Smooth muscle cell (in vitro differentiated cells): ENCODE data around the gene ARHGAP10. TPM values are rescaled to one million over a fixed set of nuclear protein-coding genes. Genes with fewer than 3 reads are reported as not detected.
A peak's percentile ranks its signal among the peaks of the same experiment; 100 is the strongest.

Experiments used
- DNase-seq: peaks from one replicate; lab custom pipeline; 2025; ENCODE audit not compliant: unreplicated experiment; lab: John Stamatoyannopoulos, UW
- H2AFZ ChIP-seq: fragments of 200-600 bp; sonication (generic); 2 replicates; pipeline ENCODE4 v1.6.0; 2016; ENCODE audit warnings: antibody characterized with exemption, low read depth, mild to moderate bottlenecking
- H3F3A ChIP-seq: fragments of 200-600 bp; sonication (generic); 2 replicates; pipeline ENCODE4 v1.6.0; 2017; ENCODE audit warnings: antibody characterized with exemption, low read depth
- H3K27ac ChIP-seq: fragments of 200-600 bp; sonication (generic); 2 replicates; pipeline ENCODE4 v1.5.1; 2016; ENCODE audit warnings: low read depth, mild to moderate bottlenecking
- H3K27me3 ChIP-seq: fragments of 200-600 bp; sonication (generic); 2 replicates; pipeline ENCODE4 v1.6.1; 2016; ENCODE audit warnings: low read depth, mild to moderate bottlenecking
- H3K36me3 ChIP-seq: fragments of 200-600 bp; sonication (generic); 2 replicates; pipeline ENCODE4 v1.5.1; 2016; ENCODE audit warnings: low read depth
- H3K4me1 ChIP-seq: fragments of 200-600 bp; sonication (generic); 2 replicates; pipeline ENCODE4 v1.5.1; 2016; ENCODE audit warnings: low read depth
- H3K4me2 ChIP-seq: fragments of 200-600 bp; sonication (generic); 2 replicates; pipeline ENCODE4 v1.6.0; 2016; ENCODE audit warnings: mild to moderate bottlenecking
- H3K4me3 ChIP-seq: fragments of 200-600 bp; sonication (generic); 2 replicates; pipeline ENCODE4 v1.5.1; 2016; ENCODE audit warnings: mild to moderate bottlenecking
- H3K79me2 ChIP-seq: fragments of 200-600 bp; sonication (generic); 2 replicates; pipeline ENCODE4 v1.6.0; 2016; ENCODE audit warnings: low read depth, mild to moderate bottlenecking
- H3K9ac ChIP-seq: fragments of 200-600 bp; sonication (generic); 2 replicates; pipeline ENCODE4 v1.6.0; 2016; ENCODE audit warnings: low read depth
- H3K9me3 ChIP-seq: fragments of 200-600 bp; sonication (generic); replicated peaks from 2 replicates; pipeline ENCODE4 v1.5.1; 2016; ENCODE audit warnings: low read depth
- H4K20me1 ChIP-seq: fragments of 200-600 bp; sonication (generic); 2 replicates; pipeline ENCODE4 v1.6.0; 2016; ENCODE audit warnings: low read depth
- CTCF ChIP-seq: fragments of 200-600 bp; sonication (generic); IDR thresholded peaks from 2 replicates; pipeline ENCODE4 v1.5.1; 2017; ENCODE audit warnings: borderline replicate concordance, mild to moderate bottlenecking, antibody characterized with exemption; ENCODE audit not compliant: insufficient read depth, poor library complexity, severe bottlenecking
- whole genome bisulfite sequencing: methylation state at CpG from one replicate; pipeline ENCODE4 v1.1.7; 2016; ENCODE audit warnings: low lambda C conversion rate; 5-methylcytosine and 5-hydroxymethylcytosine counted together
- polyA plus RNA-seq: library from polyadenylated mRNA; unstranded; fragments of >200 nt; fragmentation: Nextera tagmentation; extraction: Ambion mirVana; gene quantifications from 2 replicates; pipeline ENCODE4 v1.2.1, GENCODE V29; 2016
- total RNA-seq: library from RNA; depleted of rRNA; stranded (reverse); fragments of >200 nt; gene quantifications from 2 replicates; pipeline ENCODE4 v1.2.3, GENCODE V29; 2014

The ARHGAP10 gene
- total and polyA plus RNA-seq, 2 experiments from 2014 or later = 6.2 to 11.6 TPM

- 98% methylated on average over 7 of the region's 7 CpGs for WGBS
- Histone ChIP-seq H3K27ac (no peak overlapping the region), H4K20me1 (peaks cover 26% of the 10 kb centered on the region), H3K9ac (no peak overlapping the region), H3K36me3 (no peaks in the 10 kb centered on the region), H3K79me2 (peaks cover 8% of the 10 kb centered on the region), H3K4me3 (no peak overlapping the region), H3K4me1 (peaks cover 5% of the 10 kb centered on the region), H3K27me3 (no peaks in the 10 kb centered on the region), H3K9me3 (no peaks in the 10 kb centered on the region), H2AFZ (no peak overlapping the region), H3F3A (peaks cover 15% of the 10 kb centered on the region), H3K4me2 (no peak overlapping the region)
- DNase-seq = no peak
- no peak for TF ChIP-seq CTCF
These were observed 47.1 kb downstream of the ARHGAP10 start for GRCh38 chr4:147778942-147779341.

- H3K9ac ChIP-seq = no peak overlapping the region
- peaks cover 26% of the 10 kb centered on the region for H4K20me1 ChIP-seq
- H2AFZ ChIP-seq = no peak overlapping the region
- H3K4me3 ChIP-seq = no peak overlapping the region
- H3K4me1 ChIP-seq = peaks cover 5% of the 10 kb centered on the region
- no peaks in the 10 kb centered on the region for H3K9me3 ChIP-seq
- H3K27ac ChIP-seq = no peak overlapping the region
- H3K27me3 ChIP-seq = no peaks in the 10 kb centered on the region
- H3F3A ChIP-seq = peaks cover 10% of the 10 kb centered on the region
- no peak for DNase-seq
- no peak for TF ChIP-seq CTCF
- H3K4me2 ChIP-seq = no peak overlapping the region
- H3K36me3 ChIP-seq = no peaks in the 10 kb centered on the region
- peaks cover 8% of the 10 kb centered on the region for H3K79me2 ChIP-seq
These were observed 47.6 kb downstream of the ARHGAP10 start for GRCh38 chr4:147779451-147779850.

GRCh38 chr4:147780137-147780777, 48.4 kb downstream of the ARHGAP10 start:
- no peak for TF ChIP-seq CTCF
- peaks cover 4% of the 10 kb centered on the region for H3F3A ChIP-seq
- H3K4me1 ChIP-seq = peaks cover 5% of the 10 kb centered on the region
- H3K27me3 ChIP-seq = no peaks in the 10 kb centered on the region
- no peak overlapping the region for H3K27ac ChIP-seq
- no peak overlapping the region for H3K9ac ChIP-seq
- DNase-seq = no peak
- H3K4me2 ChIP-seq = no peak overlapping the region
- WGBS = 82% methylated on average over 7 of the region's 7 CpGs
- no peaks in the 10 kb centered on the region for H3K36me3 ChIP-seq
- peaks cover 8% of the 10 kb centered on the region for H3K79me2 ChIP-seq
- no peak overlapping the region for H3K4me3 ChIP-seq
- no peak overlapping the region for H2AFZ ChIP-seq
- H4K20me1 ChIP-seq = peaks cover 26% of the 10 kb centered on the region
- H3K9me3 ChIP-seq = no peaks in the 10 kb centered on the region

GRCh38 chr4:147782087-147782781, 50.3 kb downstream of the ARHGAP10 start:
- peak overlapping the region; percentile 74 for H3K27ac ChIP-seq
- peaks cover 37% of the 10 kb centered on the region for H4K20me1 ChIP-seq
- TF ChIP-seq CTCF = no peak
- peaks cover 4% of the 10 kb centered on the region for H3F3A ChIP-seq
- no peaks in the 10 kb centered on the region for H3K9me3 ChIP-seq
- no peak overlapping the region for H2AFZ ChIP-seq
- H3K9ac ChIP-seq = no peak overlapping the region
- no peaks in the 10 kb centered on the region for H3K27me3 ChIP-seq
- peaks cover 8% of the 10 kb centered on the region for H3K79me2 ChIP-seq
- no peak for DNase-seq
- no peaks in the 10 kb centered on the region for H3K36me3 ChIP-seq
- H3K4me1 ChIP-seq = peaks cover 25% of the 10 kb centered on the region
- WGBS = 42% methylated on average over 7 of the region's 7 CpGs
- peak overlapping the region; percentile 65 for H3K4me2 ChIP-seq
- no peak overlapping the region for H3K4me3 ChIP-seq
